GM23338 (cell line): Measurements from ENCODE around the gene POLG2. TPM values are rescaled to one million over a fixed set of nuclear protein-coding genes. Genes with fewer than 3 reads are reported as not detected.

Experiments used
- ATAC-seq: fragments of 200-7000 bp; cut with Tn5 transposase; 3 replicates; pipeline ENCODE4 v1.9.1; 2020
- DNase-seq: peaks from one replicate; pipeline ENCODE4 v3.0.0-alpha.2; 2015; ENCODE audit warnings: low spot score
- H2AFZ ChIP-seq: fragments of 200-600 bp; sonication (generic); 2 replicates; pipeline ENCODE4 v1.8.0; 2016; ENCODE audit warnings: antibody characterized with exemption, mild to moderate bottlenecking, moderate library complexity
- H3F3A ChIP-seq: fragments of 200-600 bp; sonication (generic); replicated peaks from 2 replicates; pipeline ENCODE4 v1.8.0; 2017; ENCODE audit warnings: antibody characterized with exemption, mixed run types, low read depth
- H3K27ac ChIP-seq: fragments of 200-600 bp; sonication (generic); 2 replicates; pipeline ENCODE4 v1.6.1; 2016; ENCODE audit warnings: low read depth
- H3K27me3 ChIP-seq: fragments of 200-600 bp; sonication (generic); 2 replicates; pipeline ENCODE4 v1.8.0; 2016; ENCODE audit warnings: mild to moderate bottlenecking, mixed run types, moderate library complexity; ENCODE audit not compliant: insufficient read depth
- H3K36me3 ChIP-seq: fragments of 200-600 bp; sonication (generic); 2 replicates; pipeline ENCODE4 v1.8.0; 2016; ENCODE audit warnings: mild to moderate bottlenecking; ENCODE audit not compliant: insufficient read depth
- H3K4me1 ChIP-seq: fragments of 200-600 bp; sonication (generic); 2 replicates; pipeline ENCODE4 v1.8.0; 2016; ENCODE audit warnings: mild to moderate bottlenecking, moderate library complexity; ENCODE audit not compliant: insufficient read depth
- H3K4me2 ChIP-seq: fragments of 200-600 bp; sonication (generic); 2 replicates; pipeline ENCODE4 v1.7.1; 2017; ENCODE audit warnings: mixed run types
- H3K4me3 ChIP-seq: fragments of 200-600 bp; sonication (generic); 2 replicates; pipeline ENCODE4 v1.6.1; 2016; ENCODE audit warnings: mixed run types
- H3K79me2 ChIP-seq: fragments of 200-600 bp; sonication (generic); replicated peaks from 2 replicates; pipeline ENCODE4 v1.8.0; 2017; ENCODE audit warnings: mild to moderate bottlenecking; ENCODE audit not compliant: insufficient read depth
- H3K9me2 ChIP-seq: fragments of 200-600 bp; sonication (generic); 2 replicates; pipeline ENCODE4 v1.8.0; 2017; ENCODE audit not compliant: insufficient read depth
- H4K20me1 ChIP-seq: fragments of 200-600 bp; sonication (generic); replicated peaks from 2 replicates; pipeline ENCODE4 v1.8.0; 2017; ENCODE audit warnings: mild to moderate bottlenecking; ENCODE audit not compliant: insufficient read depth
- H3K27ac Mint-ChIP-seq: 2 replicates; pipeline ENCODE4 v1.8.0; 2020; ENCODE audit warnings: inconsistent platforms, mild to moderate bottlenecking, moderate library complexity, mixed read lengths
- H3K27me3 Mint-ChIP-seq: 3 replicates; pipeline ENCODE4 v1.8.0; 2022; ENCODE audit warnings: low read depth, mild to moderate bottlenecking, moderate library complexity, mixed read lengths, inconsistent platforms; ENCODE audit not compliant: insufficient read depth, poor library complexity
- H3K36me3 Mint-ChIP-seq: 3 replicates; pipeline ENCODE4 v1.8.0; 2021; ENCODE audit warnings: low read depth, mild to moderate bottlenecking, inconsistent platforms, moderate library complexity, mixed read lengths
- H3K4me1 Mint-ChIP-seq: 3 replicates; pipeline ENCODE4 v1.8.0; 2020; ENCODE audit warnings: mild to moderate bottlenecking, inconsistent platforms, mixed read lengths
- H3K4me3 Mint-ChIP-seq: 3 replicates; pipeline ENCODE4 v1.8.0; 2021; ENCODE audit warnings: moderate library complexity, mild to moderate bottlenecking, inconsistent platforms, mixed read lengths
- H3K9me3 Mint-ChIP-seq: 3 replicates; pipeline ENCODE4 v1.8.0; 2020; ENCODE audit warnings: moderate library complexity, mild to moderate bottlenecking, inconsistent platforms, mixed read lengths
- CREB1 ChIP-seq: fragments of 250-450 bp; sonication (Bioruptor Pico); IDR thresholded peaks from 2 replicates; pipeline ENCODE4 v1.5.0; 2020; ENCODE audit warnings: low read depth, mild to moderate bottlenecking, moderate library complexity
- ETS1 ChIP-seq: IDR thresholded peaks from 2 replicates; pipeline ENCODE4 v1.6.1; 2016; ENCODE audit warnings: antibody characterized with exemption
- EZH2 ChIP-seq: fragments of 200-600 bp; sonication (generic); IDR thresholded peaks from one replicate; pipeline ENCODE4 v1.8.0; 2017; ENCODE audit warnings: antibody characterized with exemption, mild to moderate bottlenecking, low read depth; ENCODE audit not compliant: unreplicated experiment
- EZH2phosphoT487 ChIP-seq: fragments of 200-600 bp; sonication (generic); IDR thresholded peaks from one replicate; pipeline ENCODE4 v1.8.1; 2018; ENCODE audit warnings: antibody characterized with exemption; ENCODE audit not compliant: unreplicated experiment
- JUNB ChIP-seq: IDR thresholded peaks from one replicate; pipeline ENCODE4 v1.6.1; 2016; ENCODE audit warnings: antibody characterized with exemption; ENCODE audit not compliant: unreplicated experiment
- NANOG ChIP-seq: IDR thresholded peaks from 2 replicates; pipeline ENCODE4 v1.6.1; 2016; ENCODE audit warnings: antibody characterized with exemption, borderline replicate concordance
- POLR2AphosphoS5 ChIP-seq: IDR thresholded peaks from 2 replicates; pipeline ENCODE4 v1.6.1; 2016; ENCODE audit warnings: antibody characterized with exemption, low read depth
- REST ChIP-seq: IDR thresholded peaks from one replicate; pipeline ENCODE4 v1.6.1; 2018; ENCODE audit warnings: antibody characterized with exemption; ENCODE audit not compliant: unreplicated experiment
- STAT1 ChIP-seq: IDR thresholded peaks from one replicate; pipeline ENCODE4 v1.6.1; 2016; ENCODE audit warnings: antibody characterized with exemption; ENCODE audit not compliant: unreplicated experiment
- ZNF114 ChIP-seq: fragments of 250-450 bp; sonication (Bioruptor Pico); IDR thresholded peaks from 2 replicates; pipeline ENCODE4 v1.5.0; 2020; ENCODE audit warnings: mild to moderate bottlenecking, moderate library complexity
- ZNF331 ChIP-seq: fragments of 250-450 bp; sonication (Bioruptor Pico); IDR thresholded peaks from 2 replicates; pipeline ENCODE4 v1.5.0; 2020; ENCODE audit warnings: low read depth, mild to moderate bottlenecking, moderate library complexity
- polyA plus RNA-seq: library from polyadenylated mRNA; unstranded; fragments of >200 nt; fragmentation: Nextera tagmentation; extraction: Ambion mirVana; gene quantifications from 2 replicates; pipeline ENCODE4 v1.2.1, GENCODE V29; 2016
- total RNA-seq: library from RNA; depleted of rRNA; stranded (reverse); fragments of >200 nt; shearing (Covaris generic); gene quantifications from 2 replicates; pipeline ENCODE4 v1.2.3, GENCODE V29; 2014
- TF ChIP-seq, protein P1 (sequence below): fragments of 250-450 bp; sonication (Bioruptor Pico); IDR thresholded peaks from 2 replicates; pipeline ENCODE4 v1.5.0; 2020; ENCODE audit warnings: mild to moderate bottlenecking, moderate library complexity
- TF ChIP-seq, protein P2 (sequence below), 2 experiments: fragments of 200-600 bp in 1 of 2; sonication (generic) in 1 of 2; conservative IDR thresholded peaks; 2 replicates each; pipeline versions ENCODE4 v1.5.1 to v1.6.1; 2016 to 2017; ENCODE audit warnings: antibody characterized with exemption in 2 of 2, low read depth in 2 of 2, mild to moderate bottlenecking in 2 of 2, moderate library complexity in 1 of 2

Gene POLG2
- total and polyA plus RNA-seq, 2 experiments from 2014 or later, result 20.2 to 28.0 TPM

GRCh38 chr17:64506576-64507412, 9.9 kb upstream of the POLG2 start, which contains the start of gene CEP95:
TSS of gene CEP95 (plus strand) at chr17:64506977. CDS start at chr17:64507098, 121 bp downstream.
- H3K27ac ChIP-seq, result peak within 1 kb of the TSS; percentile 99
- H4K20me1 ChIP-seq, result peaks cover 48% of the 10 kb centered on the region
- peaks cover 86% of the 10 kb centered on the region for H3K36me3 Mint-ChIP-seq
- H3F3A ChIP-seq, result peaks cover 26% of the 10 kb centered on the region
- H3K27ac Mint-ChIP-seq, result peak within 1 kb of the TSS; percentile 100
- peaks cover 52% of the 10 kb centered on the region for H3K36me3 ChIP-seq
- DNase-seq, result peak; percentile 98
- H3K4me3 ChIP-seq, result peak within 1 kb of the TSS; percentile 100
- peaks cover 93% of the 10 kb centered on the region for H3K79me2 ChIP-seq
- peak within 1 kb of the TSS; percentile 91 for H3K4me2 ChIP-seq
- TF ChIP-seq ETS1 (peak; percentile 80; the same call in 1 of the 2 replicates), JUNB (no peak), EZH2 (no peak), STAT1 (no peak), REST (no peak), ZNF114 (no peak), ZNF331 (CRISPR knock-in tag) (no peak), EZH2phosphoT487 (no peak), NANOG (no peak), POLR2AphosphoS5 (peak; percentile 54), CREB1 (peak; percentile 94)
- TF ChIP-seq, protein P1, sequence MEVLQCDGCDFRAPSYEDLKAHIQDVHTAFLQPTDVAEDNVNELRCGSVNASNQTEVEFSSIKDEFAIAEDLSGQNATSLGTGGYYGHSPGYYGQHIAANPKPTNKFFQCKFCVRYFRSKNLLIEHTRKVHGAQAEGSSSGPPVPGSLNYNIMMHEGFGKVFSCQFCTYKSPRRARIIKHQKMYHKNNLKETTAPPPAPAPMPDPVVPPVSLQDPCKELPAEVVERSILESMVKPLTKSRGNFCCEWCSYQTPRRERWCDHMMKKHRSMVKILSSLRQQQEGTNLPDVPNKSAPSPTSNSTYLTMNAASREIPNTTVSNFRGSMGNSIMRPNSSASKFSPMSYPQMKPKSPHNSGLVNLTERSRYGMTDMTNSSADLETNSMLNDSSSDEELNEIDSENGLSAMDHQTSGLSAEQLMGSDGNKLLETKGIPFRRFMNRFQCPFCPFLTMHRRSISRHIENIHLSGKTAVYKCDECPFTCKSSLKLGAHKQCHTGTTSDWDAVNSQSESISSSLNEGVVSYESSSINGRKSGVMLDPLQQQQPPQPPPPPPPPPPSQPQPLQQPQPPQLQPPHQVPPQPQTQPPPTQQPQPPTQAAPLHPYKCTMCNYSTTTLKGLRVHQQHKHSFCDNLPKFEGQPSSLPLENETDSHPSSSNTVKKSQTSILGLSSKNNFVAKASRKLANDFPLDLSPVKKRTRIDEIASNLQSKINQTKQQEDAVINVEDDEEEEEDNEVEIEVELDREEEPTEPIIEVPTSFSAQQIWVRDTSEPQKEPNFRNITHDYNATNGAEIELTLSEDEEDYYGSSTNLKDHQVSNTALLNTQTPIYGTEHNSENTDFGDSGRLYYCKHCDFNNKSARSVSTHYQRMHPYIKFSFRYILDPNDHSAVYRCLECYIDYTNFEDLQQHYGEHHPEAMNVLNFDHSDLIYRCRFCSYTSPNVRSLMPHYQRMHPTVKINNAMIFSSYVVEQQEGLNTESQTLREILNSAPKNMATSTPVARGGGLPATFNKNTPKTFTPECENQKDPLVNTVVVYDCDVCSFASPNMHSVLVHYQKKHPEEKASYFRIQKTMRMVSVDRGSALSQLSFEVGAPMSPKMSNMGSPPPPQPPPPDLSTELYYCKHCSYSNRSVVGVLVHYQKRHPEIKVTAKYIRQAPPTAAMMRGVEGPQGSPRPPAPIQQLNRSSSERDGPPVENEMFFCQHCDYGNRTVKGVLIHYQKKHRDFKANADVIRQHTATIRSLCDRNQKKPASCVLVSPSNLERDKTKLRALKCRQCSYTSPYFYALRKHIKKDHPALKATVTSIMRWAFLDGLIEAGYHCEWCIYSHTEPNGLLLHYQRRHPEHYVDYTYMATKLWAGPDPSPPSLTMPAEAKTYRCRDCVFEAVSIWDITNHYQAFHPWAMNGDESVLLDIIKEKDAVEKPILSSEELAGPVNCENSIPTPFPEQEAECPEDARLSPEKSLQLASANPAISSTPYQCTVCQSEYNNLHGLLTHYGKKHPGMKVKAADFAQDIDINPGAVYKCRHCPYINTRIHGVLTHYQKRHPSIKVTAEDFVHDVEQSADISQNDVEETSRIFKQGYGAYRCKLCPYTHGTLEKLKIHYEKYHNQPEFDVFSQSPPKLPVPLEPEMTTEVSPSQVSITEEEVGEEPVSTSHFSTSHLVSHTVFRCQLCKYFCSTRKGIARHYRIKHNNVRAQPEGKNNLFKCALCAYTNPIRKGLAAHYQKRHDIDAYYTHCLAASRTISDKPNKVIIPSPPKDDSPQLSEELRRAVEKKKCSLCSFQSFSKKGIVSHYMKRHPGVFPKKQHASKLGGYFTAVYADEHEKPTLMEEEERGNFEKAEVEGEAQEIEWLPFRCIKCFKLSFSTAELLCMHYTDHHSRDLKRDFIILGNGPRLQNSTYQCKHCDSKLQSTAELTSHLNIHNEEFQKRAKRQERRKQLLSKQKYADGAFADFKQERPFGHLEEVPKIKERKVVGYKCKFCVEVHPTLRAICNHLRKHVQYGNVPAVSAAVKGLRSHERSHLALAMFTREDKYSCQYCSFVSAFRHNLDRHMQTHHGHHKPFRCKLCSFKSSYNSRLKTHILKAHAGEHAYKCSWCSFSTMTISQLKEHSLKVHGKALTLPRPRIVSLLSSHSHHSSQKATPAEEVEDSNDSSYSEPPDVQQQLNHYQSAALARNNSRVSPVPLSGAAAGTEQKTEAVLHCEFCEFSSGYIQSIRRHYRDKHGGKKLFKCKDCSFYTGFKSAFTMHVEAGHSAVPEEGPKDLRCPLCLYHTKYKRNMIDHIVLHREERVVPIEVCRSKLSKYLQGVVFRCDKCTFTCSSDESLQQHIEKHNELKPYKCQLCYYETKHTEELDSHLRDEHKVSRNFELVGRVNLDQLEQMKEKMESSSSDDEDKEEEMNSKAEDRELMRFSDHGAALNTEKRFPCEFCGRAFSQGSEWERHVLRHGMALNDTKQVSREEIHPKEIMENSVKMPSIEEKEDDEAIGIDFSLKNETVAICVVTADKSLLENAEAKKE, result no peak
- TF ChIP-seq, protein P2, sequence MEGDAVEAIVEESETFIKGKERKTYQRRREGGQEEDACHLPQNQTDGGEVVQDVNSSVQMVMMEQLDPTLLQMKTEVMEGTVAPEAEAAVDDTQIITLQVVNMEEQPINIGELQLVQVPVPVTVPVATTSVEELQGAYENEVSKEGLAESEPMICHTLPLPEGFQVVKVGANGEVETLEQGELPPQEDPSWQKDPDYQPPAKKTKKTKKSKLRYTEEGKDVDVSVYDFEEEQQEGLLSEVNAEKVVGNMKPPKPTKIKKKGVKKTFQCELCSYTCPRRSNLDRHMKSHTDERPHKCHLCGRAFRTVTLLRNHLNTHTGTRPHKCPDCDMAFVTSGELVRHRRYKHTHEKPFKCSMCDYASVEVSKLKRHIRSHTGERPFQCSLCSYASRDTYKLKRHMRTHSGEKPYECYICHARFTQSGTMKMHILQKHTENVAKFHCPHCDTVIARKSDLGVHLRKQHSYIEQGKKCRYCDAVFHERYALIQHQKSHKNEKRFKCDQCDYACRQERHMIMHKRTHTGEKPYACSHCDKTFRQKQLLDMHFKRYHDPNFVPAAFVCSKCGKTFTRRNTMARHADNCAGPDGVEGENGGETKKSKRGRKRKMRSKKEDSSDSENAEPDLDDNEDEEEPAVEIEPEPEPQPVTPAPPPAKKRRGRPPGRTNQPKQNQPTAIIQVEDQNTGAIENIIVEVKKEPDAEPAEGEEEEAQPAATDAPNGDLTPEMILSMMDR (conservative IDR thresholded peaks at IDR 0.05; ENCODE audit: low read depth in 2 of 2), result no peak
- H3K9me2 ChIP-seq, result no peaks in the 10 kb centered on the region
- ATAC-seq, result peak; percentile 64
- H3K4me1 ChIP-seq, result peaks cover 16% of the 10 kb centered on the region
- no peaks in the 10 kb centered on the region for H3K27me3 ChIP-seq
- peaks cover 55% of the 10 kb centered on the region for H3K4me1 Mint-ChIP-seq
- peaks cover 4% of the 10 kb centered on the region; the same call in 1 of the 3 replicates for H3K9me3 Mint-ChIP-seq
- H3K4me3 Mint-ChIP-seq, result peak within 1 kb of the TSS; percentile 99
- H2AFZ ChIP-seq, result no peak within 1 kb of the TSS
- H3K27me3 Mint-ChIP-seq, result peaks cover 24% of the 10 kb centered on the region
